HepG2 (cell line): Measurements from ENCODE around the gene SULT1B1. TPM values are rescaled to one million over a fixed set of nuclear protein-coding genes. Genes with fewer than 3 reads are reported as not detected.

ENCODE experiments used
- ATAC-seq: fragments of 200-7000 bp; cut with Tn5 transposase; 3 replicates; pipeline ENCODE4 v1.9.1; 2020; ENCODE audit warnings: mild to moderate bottlenecking, moderate library complexity
- BruUV-seq: library from RNA; stranded (reverse); fragments of 400-500 nt; replicated peaks from 2 replicates; lab custom pipeline; 2021; lab: Mats Ljungman, UMichigan
- CTCF ChIA-PET: fragments of 300-600 bp; formaldehyde crosslinking; extraction: SDS; loops from one replicate; lab custom pipeline; 2021; ENCODE audit warnings: low total read pairs, inconsistent platforms, low intra/inter-chr PET ratio; lab: Yijun Ruan, JAX
- POLR2A ChIA-PET: fragments of 350-600 bp; sonication (Branson Sonifier 250); formaldehyde crosslinking; loops from one replicate; lab custom pipeline; 2020; ENCODE audit warnings: antibody characterized with exemption, inconsistent platforms; lab: Yijun Ruan, JAX
- DNase-seq: peaks from one replicate; pipeline ENCODE4 v3.0.0-alpha.2; 2015; ENCODE audit warnings: low spot score
- FAIRE-seq: peaks from 3 replicates; lab custom pipeline; 2011; peaks lifted over from hg19 to GRCh38; lab: Jason Lieb, UNC
- H2AFZ ChIP-seq: one replicate; pipeline ENCODE4 v1.6.1; 2011; ENCODE audit warnings: low read length, inconsistent platforms
- H3K27ac ChIP-seq: fragments of 300-600 bp; 3 replicates; pipeline ENCODE4 v1.8.0; 2011; ENCODE audit warnings: mixed run types, mild to moderate bottlenecking, mixed read lengths, low read length, inconsistent platforms; ENCODE audit not compliant: insufficient read depth; ENCODE audit errors: extremely low read length
- H3K27me3 ChIP-seq, 2 experiments: fragments of 200-600 bp in 1 of 2; 2 replicates in 1 of 2; 3 replicates in 1 of 2; pipeline versions ENCODE4 v1.6.0 to v1.8.0; 2011; ENCODE audit warnings: low read length in 2 of 2, mild to moderate bottlenecking in 2 of 2, moderate library complexity in 2 of 2, inconsistent platforms in 1 of 2; ENCODE audit not compliant: insufficient read depth in 2 of 2, control insufficient read depth in 1 of 2
- H3K36me3 ChIP-seq, 2 experiments: fragments of 200-600 bp in 1 of 2; replicated peaks in 1 of 2; 2 replicates in 1 of 2; 3 replicates in 1 of 2; pipeline versions ENCODE4 v1.5.1 to v1.8.0; 2011; ENCODE audit warnings: low read length in 2 of 2, inconsistent platforms in 1 of 2; ENCODE audit not compliant: insufficient read depth in 2 of 2, control insufficient read depth in 1 of 2
- H3K4me1 ChIP-seq: 2 replicates; pipeline ENCODE4 v1.5.1; 2012; ENCODE audit warnings: low read length, inconsistent platforms; ENCODE audit not compliant: insufficient read depth
- H3K4me2 ChIP-seq: 2 replicates; pipeline ENCODE4 v1.6.0; 2011; ENCODE audit warnings: low read depth, low read length, inconsistent platforms
- H3K4me3 ChIP-seq, 3 experiments: fragments of 200-600 bp in 1 of 3; sonication (generic), shearing (Covaris generic) in 1 of 3; replicated peaks in 1 of 3; 2 replicates each; pipeline ENCODE4 v1.5.1; 2011 to 2016; ENCODE audit warnings: low read length in 3 of 3, inconsistent platforms in 2 of 3, low read depth in 2 of 3, mild to moderate bottlenecking in 2 of 3, control low read depth in 1 of 3, mixed read lengths in 1 of 3; ENCODE audit not compliant: insufficient read depth in 1 of 3
- H3K79me2 ChIP-seq: one replicate; pipeline ENCODE4 v1.6.1; 2011; ENCODE audit warnings: low read length, inconsistent platforms; ENCODE audit not compliant: insufficient read depth
- H3K9ac ChIP-seq: 2 replicates; pipeline ENCODE4 v1.6.0; 2011; ENCODE audit warnings: mild to moderate bottlenecking, low read depth, low read length, inconsistent platforms; ENCODE audit not compliant: insufficient read depth
- H3K9me3 ChIP-seq: 2 replicates; pipeline ENCODE4 v1.5.1; 2012; ENCODE audit warnings: mild to moderate bottlenecking, low read length
- H4K20me1 ChIP-seq: 2 replicates; pipeline ENCODE4 v1.6.0; 2011; ENCODE audit warnings: inconsistent platforms, mild to moderate bottlenecking, low read length, moderate library complexity; ENCODE audit not compliant: insufficient read depth
- HNF1A ChIP-seq, 2 experiments: sonication (generic) in 1 of 2; formaldehyde crosslinking in 1 of 2; IDR thresholded peaks; 2 replicates each; pipeline versions ENCODE4 v1.4.0 to v1.6.1; 2016 to 2020; ENCODE audit warnings: borderline replicate concordance in 1 of 2, low read depth in 1 of 2, mild to moderate bottlenecking in 1 of 2, missing genetic modification reagents in 1 of 2
- IRF1 ChIP-seq: sonication (generic); formaldehyde crosslinking; IDR thresholded peaks from 2 replicates; pipeline ENCODE4 v1.4.0; 2020; ENCODE audit warnings: low read depth, mild to moderate bottlenecking, missing genetic modification reagents
- MLXIP ChIP-seq: sonication (generic); formaldehyde crosslinking; IDR thresholded peaks from 2 replicates; pipeline ENCODE4 v1.9.0; 2021; ENCODE audit warnings: missing genetic modification reagents, borderline replicate concordance
- MYPOP ChIP-seq: sonication (generic); formaldehyde crosslinking; IDR thresholded peaks from 2 replicates; pipeline ENCODE4 v1.8.1; 2023; ENCODE audit warnings: mild to moderate bottlenecking, moderate library complexity, missing genetic modification reagents
- PHF20 ChIP-seq: sonication (generic); formaldehyde crosslinking; IDR thresholded peaks from 2 replicates; pipeline ENCODE4 v1.5.0; 2020; ENCODE audit warnings: mild to moderate bottlenecking, missing genetic modification reagents
- PLRG1 ChIP-seq: fragments of 450-650 bp; conservative IDR thresholded peaks from 2 replicates; pipeline ENCODE4 v1.6.1; 2016
- RFX1 ChIP-seq: fragments of 450-650 bp; IDR thresholded peaks from 2 replicates; pipeline ENCODE4 v1.6.1; 2017
- SYNCRIP ChIP-seq: fragments of 200-400 bp; formaldehyde crosslinking; IDR thresholded peaks from 2 replicates; pipeline ENCODE4 v1.6.1; 2018; ENCODE audit warnings: mild to moderate bottlenecking, low read depth, low read length; ENCODE audit not compliant: insufficient read depth
- TGIF2 ChIP-seq: IDR thresholded peaks from 2 replicates; pipeline ENCODE4 v1.6.1; 2016; ENCODE audit warnings: control low read depth, missing compliant biosample characterization
- U2AF1 ChIP-seq: fragments of 200-400 bp; formaldehyde crosslinking; optimal IDR thresholded peaks from 2 replicates; pipeline ENCODE3; 2017; ENCODE audit warnings: mild to moderate bottlenecking, low read depth, low read length
- ZNF138 ChIP-seq: sonication (generic); formaldehyde crosslinking; IDR thresholded peaks from 2 replicates; pipeline ENCODE4 v1.5.0; 2020; ENCODE audit warnings: mild to moderate bottlenecking, low read depth, missing genetic modification reagents
- ZNF343 ChIP-seq: sonication (generic); formaldehyde crosslinking; IDR thresholded peaks from 2 replicates; pipeline ENCODE4 v1.4.0; 2020; ENCODE audit warnings: mild to moderate bottlenecking, missing genetic modification reagents
- ZNF451 ChIP-seq: sonication (generic); formaldehyde crosslinking; IDR thresholded peaks from 2 replicates; pipeline ENCODE4 v1.5.0; 2020; ENCODE audit warnings: mild to moderate bottlenecking, missing genetic modification reagents
- ZNF549 ChIP-seq: sonication (generic); formaldehyde crosslinking; IDR thresholded peaks from 2 replicates; pipeline ENCODE4 v1.5.0; 2020; ENCODE audit warnings: missing genetic modification reagents
- ZNF780A ChIP-seq: sonication (generic); formaldehyde crosslinking; IDR thresholded peaks from 2 replicates; pipeline ENCODE4 v1.8.0; 2022; ENCODE audit warnings: mild to moderate bottlenecking, missing genetic modification reagents, moderate library complexity
- in situ Hi-C: cut with HindIII; loops from 2 replicates; pipeline ENCODE4 v1.10.0; 2017; ENCODE audit warnings: low pct_unique_long_range_greater_than_20kb; ENCODE audit not compliant: extremely low pct_ligation_motif_present
- intact Hi-C: fragments of 100-400 bp; cut with micrococcal nuclease; formaldehyde crosslinking; loops from one replicate; pipeline ENCODE4 v1.10.0; 2022; ENCODE audit not compliant: unreplicated experiment
- polyA plus RNA-seq, 8 experiments: library from polyadenylated mRNA; depleted of rRNA in 3 of 8; stranded (reverse) in 7 of 8; unstranded in 1 of 8; fragments of >200 nt; fragmentation: Illumina TruSeq in 4 of 8; extraction: Trizol in 4 of 8; gene quantifications; 2 replicates each; pipeline versions ENCODE4 v1.2.1 to v1.2.3, GENCODE V29; 2011 to 2016; ENCODE audit warnings: low read depth in 4 of 8, missing spikeins in 1 of 8, mixed read lengths in 1 of 8; ENCODE audit not compliant: insufficient read depth in 1 of 8
- total RNA-seq, 5 experiments: library from RNA; depleted of rRNA; stranded (reverse); fragments of >200 nt; fragmentation: Illumina TruSeq; extraction: Trizol; gene quantifications; 2 replicates each; pipeline ENCODE4 v1.2.3, GENCODE V29; 2016; ENCODE audit warnings: low read depth in 1 of 5

SULT1B1 gene
- total and polyA plus RNA-seq, 2 of the 13 experiments (the other 11 are each of a cell fraction or from before 2014, with no cell fraction given): 0.20 to 0.25 TPM

- Histone ChIP-seq H3K9me3 (peaks cover 21% of the 10 kb centered on the region), H3K27ac (no peak overlapping the region), H3K4me3 (no peak overlapping the region), H4K20me1 (no peaks in the 10 kb centered on the region), H2AFZ (no peak overlapping the region), H3K36me3 (no peaks in the 10 kb centered on the region), H3K4me1 (no peaks in the 10 kb centered on the region), H3K4me2 (no peak overlapping the region), H3K79me2 (no peaks in the 10 kb centered on the region), H3K9ac (no peak overlapping the region), H3K27me3 (no peaks in the 10 kb centered on the region)
- TF ChIP-seq SYNCRIP (no peak), MLXIP (CRISPR knock-in tag) (no peak), RFX1 (no peak), PLRG1 (no peak), U2AF1 (no peak), PHF20 (CRISPR knock-in tag) (no peak), ZNF549 (CRISPR knock-in tag) (no peak), HNF1A (IDR thresholded peaks at IDR 0.05; ENCODE audit: low read depth) (no peak), HNF1A (CRISPR knock-in tag; IDR thresholded peaks at IDR 0.05; ENCODE audit: borderline replicate concordance) (no peak), TGIF2 (CRISPR knock-in tag) (no peak), ZNF780A (CRISPR knock-in tag) (no peak), MYPOP (CRISPR knock-in tag) (no peak), IRF1 (CRISPR knock-in tag) (no peak), ZNF343 (CRISPR knock-in tag) (no peak), ZNF138 (no peak), ZNF451 (no peak)
- ChIA-PET CTCF (no interaction called here), POLR2A (no interaction called here)
- no TSS peak for BruUV-seq
- ATAC-seq (no peak), DNase-seq (no peak), FAIRE-seq (no peak)
- intact Hi-C loops (no loop called here), in situ Hi-C loops (no loop called here)
Measured at GRCh38 chr4:69707807-69708206, 52.6 kb downstream of the SULT1B1 start.
